GM19397 (cell line): Measurements from ENCODE around the gene PCDHGB4.
"Not testable (repeated sequence)": the region's sequence is repeated elsewhere in the genome, so short reads cannot be mapped to it uniquely, and the experiment has no call there.

Experiments used
- ATAC-seq: cut with Tn5 transposase; IDR thresholded peaks from one replicate; pipeline ENCODE4 v1.9.1; 2021; ENCODE audit warnings: mild to moderate bottlenecking, moderate library complexity; ENCODE audit not compliant: unreplicated experiment

The PCDHGB4 gene

GRCh38 chr5:141397756-141398551 is 10.5 kb downstream of the PCDHGB4 start, which contains the start of gene PCDHGB5:
Gene PCDHGB5 (plus strand): TSS chr5:141397947. CDS start chr5:141398128, 181 bp downstream.
- ATAC-seq: peak; percentile 96

- no peak for ATAC-seq
Measured at GRCh38 chr5:141398608-141399007, 11.1 kb downstream of the PCDHGB4 start.

- ATAC-seq: no peak
Measured at GRCh38 chr5:141399555-141400258, 12.2 kb downstream of the PCDHGB4 start.

- ATAC-seq: no peak
Measured at GRCh38 chr5:141402553-141403243, 15.2 kb downstream of the PCDHGB4 start, which contains the start of gene PCDHGA9. Gene PCDHGA9 (plus strand): TSS chr5:141402778. CDS start chr5:141402953, 175 bp downstream.

- no peak for ATAC-seq
Measured at GRCh38 chr5:141403387-141403786, 15.9 kb downstream of the PCDHGB4 start.

- not testable (repeated sequence) for ATAC-seq
Measured at GRCh38 chr5:141407790-141408505, 20.4 kb downstream of the PCDHGB4 start, which contains the start of gene PCDHGB6. Gene PCDHGB6 (plus strand): TSS chr5:141408021. CDS start chr5:141408203, 182 bp downstream.

- ATAC-seq: no peak
Measured at GRCh38 chr5:141409598-141410306, 22.3 kb downstream of the PCDHGB4 start.

- no peak for ATAC-seq
Measured at GRCh38 chr5:141411575-141411974, 24.1 kb downstream of the PCDHGB4 start.

- peak; percentile 72 for ATAC-seq
Measured at GRCh38 chr5:141412854-141413539, 25.5 kb downstream of the PCDHGB4 start, which contains the start of gene PCDHGA10. Gene PCDHGA10 (plus strand): TSS chr5:141412987. CDS start chr5:141413176, 189 bp downstream.

- ATAC-seq: no peak
Measured at GRCh38 chr5:141413540-141414069, 26.1 kb downstream of the PCDHGB4 start.

- not testable (repeated sequence) for ATAC-seq
Measured at GRCh38 chr5:141414548-141415274, 27.2 kb downstream of the PCDHGB4 start.

GRCh38 chr5:141415275-141415618 is 27.7 kb downstream of the PCDHGB4 start:
- ATAC-seq: not testable (repeated sequence)

- peak; percentile 83 for ATAC-seq
Measured at GRCh38 chr5:141417494-141418172, 30.1 kb downstream of the PCDHGB4 start, which contains the start of gene PCDHGB7. Gene PCDHGB7 (plus strand): TSS chr5:141417677. CDS start chr5:141417860, 183 bp downstream.

GRCh38 chr5:141419074-141419880 is 31.8 kb downstream of the PCDHGB4 start:
- ATAC-seq: no peak

- no peak for ATAC-seq
Measured at GRCh38 chr5:141420855-141421488, 33.5 kb downstream of the PCDHGB4 start, which contains the start of gene PCDHGA11. Gene PCDHGA11 (plus strand): TSS chr5:141421051. CDS start chr5:141421228, 177 bp downstream.

- no peak for ATAC-seq
Measured at GRCh38 chr5:141421489-141421855, 34.0 kb downstream of the PCDHGB4 start.
